Measurements from ENCODE around the gene RPH3AL. TPM values are rescaled to one million over a fixed set of nuclear protein-coding genes. Genes with fewer than 3 reads are reported as not detected.

RPH3AL gene
- polyA plus RNA-seq, 1 donor: 17.3 TPM

DNA sequence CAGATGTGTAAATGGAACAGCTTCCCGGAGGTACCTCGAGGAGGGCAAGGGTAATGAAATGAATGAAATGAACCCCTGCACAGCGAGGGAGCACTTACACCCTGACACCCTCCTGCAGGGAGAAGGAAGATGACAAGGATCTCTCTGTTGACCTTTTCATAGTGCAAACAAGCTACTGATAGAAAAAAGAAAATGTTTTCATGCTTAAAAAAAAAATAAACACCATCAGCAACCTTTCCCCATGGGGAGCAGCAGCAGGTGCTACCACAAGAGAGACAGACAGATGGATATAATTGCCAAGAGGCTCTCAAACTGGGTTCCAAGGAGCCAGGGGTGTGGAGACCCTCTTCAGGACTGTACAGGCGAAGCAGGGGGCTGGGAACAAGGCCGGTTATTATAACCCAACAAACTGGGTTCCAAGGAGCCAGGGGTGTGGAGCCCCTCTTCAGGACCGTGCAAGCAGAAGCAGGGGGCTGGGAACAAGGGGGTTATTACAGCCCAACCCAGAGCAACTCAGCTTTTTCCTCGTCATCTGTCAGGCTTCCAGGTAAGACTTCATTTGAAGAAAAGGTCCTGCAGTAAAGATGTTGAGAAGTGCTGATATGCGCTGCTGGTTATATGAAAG, 718 bp upstream of the RPH3AL start:
- no peak for DNase-seq

DNA sequence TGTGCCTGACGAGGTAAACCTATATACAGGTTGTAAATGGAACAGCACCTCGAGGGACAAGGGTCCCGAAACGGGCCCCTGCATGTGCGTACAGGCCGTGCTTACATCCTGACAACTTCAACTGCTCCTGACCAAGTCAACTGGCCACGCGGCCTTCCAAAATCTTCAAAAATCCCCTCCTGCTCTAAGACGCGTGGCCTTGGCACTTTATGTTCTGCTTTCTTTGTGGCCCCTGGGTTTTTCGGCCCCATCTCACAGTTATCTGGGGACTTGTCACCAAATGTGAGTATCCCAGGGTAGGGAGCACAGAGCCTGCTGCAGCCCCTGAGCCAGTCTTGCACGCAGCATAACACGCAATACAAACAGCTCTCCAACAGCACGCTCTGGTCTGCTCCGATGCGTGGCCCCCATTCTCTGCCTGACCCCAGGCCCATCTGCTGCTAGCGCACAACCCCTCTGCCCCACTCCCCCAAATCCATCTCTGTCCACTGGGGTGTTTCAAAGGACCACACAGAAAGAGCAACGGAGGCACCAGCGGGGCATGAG, 659 bp downstream of the RPH3AL start:
- DNase-seq: no peak

- DNase-seq: no peak
Measured at GRCh38 chr17:351449-351738, 1.2 kb downstream of the RPH3AL start.

DNA sequence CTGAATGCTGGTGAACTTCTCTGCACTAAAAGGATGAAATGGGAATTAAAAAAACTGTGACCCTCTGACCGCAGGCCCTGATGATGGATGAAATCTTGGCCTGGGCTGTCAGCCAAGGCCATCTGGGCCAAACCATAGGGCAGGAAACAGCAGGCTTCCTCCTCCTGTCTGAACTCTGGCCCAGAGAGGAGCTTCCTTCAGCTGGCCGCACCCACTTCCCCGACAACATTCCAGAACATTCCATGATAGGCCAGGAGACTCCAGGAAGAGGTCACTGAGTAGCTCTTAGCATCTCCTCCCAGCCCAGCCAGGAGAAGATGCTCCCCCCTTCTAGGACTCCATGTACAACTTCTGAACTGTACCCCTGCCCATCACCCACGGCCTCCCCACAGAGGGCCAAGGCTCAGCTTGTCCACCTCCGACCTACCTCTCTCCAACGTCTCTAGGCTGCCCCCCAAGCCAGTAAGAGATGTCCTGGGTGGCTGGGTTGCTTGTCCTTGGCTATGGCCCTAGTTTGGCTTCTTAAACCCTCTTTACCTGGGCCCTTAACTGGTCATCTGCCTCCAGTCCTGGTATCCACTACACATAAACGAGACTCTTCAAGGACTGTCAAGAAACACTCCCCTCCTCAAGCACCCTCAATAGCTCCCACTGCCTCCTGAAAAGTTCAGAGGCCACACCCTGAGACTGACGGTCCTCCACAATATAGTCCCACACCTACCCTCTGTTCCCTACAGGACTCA, 1.7 kb downstream of the RPH3AL start:
- no peak for DNase-seq

GRCh38 chr17:349666-350065, 2.9 kb downstream of the RPH3AL start:
- DNase-seq: no peak

DNA sequence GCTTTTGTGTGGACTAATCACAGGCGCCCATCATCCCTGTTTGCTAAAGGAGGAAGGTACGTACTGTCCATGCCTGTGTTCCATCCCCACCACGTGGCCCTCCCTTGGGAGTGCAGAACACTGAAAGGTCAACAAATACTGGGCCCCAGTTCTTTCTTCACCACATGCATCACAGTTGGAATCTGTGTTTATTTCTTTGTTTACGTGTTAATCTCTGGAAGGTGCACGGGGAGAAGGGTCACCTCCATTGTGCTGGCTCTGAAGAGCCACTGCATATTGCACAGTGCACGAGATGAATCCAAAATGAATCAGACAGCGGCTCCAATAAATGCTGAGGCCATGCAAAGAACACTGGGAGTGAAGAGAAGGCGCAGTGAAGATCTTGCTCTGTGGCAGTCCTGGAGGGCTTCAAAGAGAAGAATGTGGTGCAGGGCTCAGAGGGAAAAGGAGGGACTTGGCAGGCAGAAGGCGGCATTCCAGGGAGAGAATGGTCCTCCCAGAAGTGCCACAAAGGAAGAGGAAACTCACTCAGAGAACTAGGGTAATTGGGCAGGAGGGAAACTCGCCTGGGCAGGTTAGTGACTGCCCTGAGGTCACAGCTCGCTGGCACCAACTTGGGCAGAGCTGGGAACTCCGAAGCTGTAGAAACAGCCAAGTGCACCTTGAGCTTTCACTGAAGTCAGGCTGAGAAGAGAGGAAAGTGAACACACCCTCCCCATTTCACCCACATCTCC, 3.7 kb downstream of the RPH3AL start:
- DNase-seq: no peak

DNA sequence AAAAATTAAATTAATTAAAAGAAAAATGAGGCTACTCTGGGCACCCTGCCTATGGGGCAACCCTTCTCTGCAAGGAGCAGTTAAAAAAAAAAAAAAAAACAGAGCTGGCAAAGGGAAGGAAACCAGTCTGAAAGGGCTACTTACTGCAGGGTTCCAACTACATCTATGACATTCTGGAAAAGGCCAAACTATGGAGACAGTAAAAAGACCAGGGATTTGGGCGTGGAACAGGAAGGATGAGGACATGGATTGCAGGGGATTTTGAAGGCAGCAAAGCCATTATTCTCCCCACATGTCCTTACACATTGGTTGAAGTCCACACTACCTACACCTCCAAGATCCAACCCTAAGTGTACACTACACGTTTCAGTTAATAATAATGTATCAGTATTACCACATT, 4.6 kb downstream of the RPH3AL start:
- DNase-seq: no peak

GRCh38 chr17:347309-347899, 5.2 kb downstream of the RPH3AL start:
- no peak for DNase-seq

DNA sequence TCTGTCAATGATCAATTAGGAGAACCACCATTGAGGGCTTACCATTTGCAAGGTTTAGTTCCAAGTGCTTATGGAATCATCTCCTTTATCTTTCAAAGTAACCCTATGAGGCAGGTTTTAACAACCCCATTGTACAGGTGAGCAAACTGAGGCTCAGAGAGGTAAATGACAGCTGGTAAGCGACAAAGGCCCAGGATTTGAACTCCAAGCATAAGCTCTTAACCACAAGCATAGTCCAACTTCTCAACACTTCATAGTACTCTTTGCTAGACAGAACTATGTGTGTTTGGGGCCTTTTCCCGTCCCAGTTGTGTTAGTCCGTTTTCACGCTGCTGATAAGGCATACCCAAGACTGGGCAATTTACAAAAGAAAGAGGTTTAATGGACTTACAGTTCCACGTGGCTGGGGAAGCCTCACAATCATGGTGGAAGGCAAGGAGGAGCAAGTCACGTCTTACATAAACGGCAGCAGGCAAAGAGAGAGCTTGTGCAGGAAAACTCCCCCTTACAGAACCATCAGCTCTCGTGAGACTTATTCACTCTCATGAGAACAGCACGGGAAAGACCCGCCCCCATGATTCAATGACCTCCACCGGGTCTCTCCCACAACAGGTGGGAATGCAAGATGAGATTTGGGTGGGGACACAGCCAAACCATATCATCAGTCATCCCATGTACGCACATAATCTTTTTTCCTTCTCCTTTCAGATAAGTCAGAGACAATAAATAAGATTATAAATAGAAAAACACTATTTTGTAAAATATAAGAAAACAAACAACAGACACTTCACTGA, 6.4 kb downstream of the RPH3AL start:
- no peak for DNase-seq

- DNase-seq: no peak
Measured at GRCh38 chr17:345261-345660, 7.3 kb downstream of the RPH3AL start.

GRCh38 chr17:343875-344752, 8.5 kb downstream of the RPH3AL start:
- no peak for DNase-seq

- DNase-seq: no peak
Measured at GRCh38 chr17:343211-343610, 9.4 kb downstream of the RPH3AL start.

DNA sequence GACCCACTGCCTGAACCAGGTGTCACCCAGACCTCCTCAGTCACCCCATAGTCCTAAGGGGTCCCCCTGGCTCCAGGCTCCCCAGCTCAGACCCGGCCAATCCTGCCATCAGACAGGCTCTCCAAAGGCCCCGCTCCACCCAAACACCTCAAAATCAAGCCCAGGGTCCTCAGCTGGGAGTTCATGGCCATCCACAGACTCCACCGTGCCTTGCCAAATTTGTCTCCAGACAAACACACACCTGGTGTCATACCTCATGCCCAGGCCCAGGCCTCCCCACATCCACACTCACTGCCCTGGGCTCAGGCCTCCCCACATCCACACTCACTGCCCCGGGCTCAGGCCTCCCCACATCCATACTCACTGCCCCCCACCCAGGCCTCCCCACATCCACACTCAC, 12.5 kb downstream of the RPH3AL start:
- no peak for DNase-seq

GRCh38 chr17:339193-340061, 13.2 kb downstream of the RPH3AL start:
- DNase-seq: no peak

DNA sequence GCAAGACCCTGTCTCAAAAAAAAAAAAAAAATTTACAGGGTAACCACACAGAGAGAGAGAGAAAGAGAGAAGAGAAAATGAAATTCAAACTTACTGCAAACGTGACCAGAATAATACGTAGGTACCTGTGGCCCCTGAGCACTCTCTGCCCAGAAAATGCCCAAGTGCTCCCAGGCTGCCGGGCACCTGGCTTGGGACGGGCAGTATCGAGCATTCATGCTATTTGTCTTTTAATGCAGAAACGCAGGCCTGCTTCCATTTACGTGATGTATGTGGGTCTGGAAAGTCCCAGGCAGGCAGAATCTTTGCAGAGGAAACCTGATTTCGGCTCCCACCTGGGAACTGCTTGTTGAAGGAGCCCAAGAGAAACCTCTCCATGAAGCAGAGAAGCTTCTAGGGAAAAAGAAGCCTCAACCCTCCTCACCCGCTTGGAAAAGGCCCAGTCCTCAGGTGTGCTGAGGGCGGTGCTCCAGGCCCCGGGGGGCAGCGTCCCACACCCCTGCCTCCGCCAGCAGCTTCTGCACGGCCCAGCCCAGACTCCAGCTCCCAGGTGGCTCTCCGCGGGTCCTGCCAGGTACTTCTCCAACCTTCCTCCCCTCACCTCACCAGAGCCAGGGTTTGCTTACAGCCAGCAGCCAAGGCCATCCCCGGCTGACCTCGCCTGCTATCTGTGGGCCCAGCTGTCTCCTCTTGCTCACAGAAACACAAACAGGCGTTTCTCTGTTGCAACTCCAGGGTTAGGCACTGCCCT, 14.0 kb downstream of the RPH3AL start:
- no peak for DNase-seq

GRCh38 chr17:337866-338265, 14.7 kb downstream of the RPH3AL start:
- DNase-seq: no peak

- DNase-seq: no peak
Measured at GRCh38 chr17:337453-337852, 15.2 kb downstream of the RPH3AL start.

DNA sequence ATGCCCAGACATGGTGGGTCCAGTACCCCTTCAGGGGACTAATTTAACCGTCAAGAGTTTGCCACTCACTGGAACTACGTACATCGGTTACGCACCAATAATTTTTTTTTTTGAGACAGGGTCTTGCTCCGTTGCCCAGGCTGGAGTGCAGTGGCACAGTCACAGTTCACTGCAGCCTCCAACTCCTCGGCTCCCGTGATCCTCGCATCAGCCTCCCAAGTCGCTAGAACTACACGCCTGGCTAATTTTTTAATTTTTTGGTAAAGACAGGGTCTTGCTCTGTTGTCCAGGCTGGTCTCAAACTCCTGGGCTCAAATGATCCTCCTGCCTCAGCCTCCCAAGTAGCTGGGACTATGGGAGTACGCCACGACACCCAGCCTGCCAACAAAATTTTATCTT, 15.6 kb downstream of the RPH3AL start:
- DNase-seq: no peak

All from left kidney (tissue), 2 donors.